GM12892 (cell line): ENCODE measurements around the gene SLC22A5.

Experiments
- POLR2A ChIP-seq: IDR thresholded peaks from 2 replicates; pipeline ENCODE4 v1.6.1; 2011; ENCODE audit warnings: low read depth, low read length, control low read depth
- TAF1 ChIP-seq: IDR thresholded peaks from 2 replicates; pipeline ENCODE4 v1.6.1; 2011; ENCODE audit warnings: low read depth, mild to moderate bottlenecking, control low read depth, low read length, borderline replicate concordance

DNA sequence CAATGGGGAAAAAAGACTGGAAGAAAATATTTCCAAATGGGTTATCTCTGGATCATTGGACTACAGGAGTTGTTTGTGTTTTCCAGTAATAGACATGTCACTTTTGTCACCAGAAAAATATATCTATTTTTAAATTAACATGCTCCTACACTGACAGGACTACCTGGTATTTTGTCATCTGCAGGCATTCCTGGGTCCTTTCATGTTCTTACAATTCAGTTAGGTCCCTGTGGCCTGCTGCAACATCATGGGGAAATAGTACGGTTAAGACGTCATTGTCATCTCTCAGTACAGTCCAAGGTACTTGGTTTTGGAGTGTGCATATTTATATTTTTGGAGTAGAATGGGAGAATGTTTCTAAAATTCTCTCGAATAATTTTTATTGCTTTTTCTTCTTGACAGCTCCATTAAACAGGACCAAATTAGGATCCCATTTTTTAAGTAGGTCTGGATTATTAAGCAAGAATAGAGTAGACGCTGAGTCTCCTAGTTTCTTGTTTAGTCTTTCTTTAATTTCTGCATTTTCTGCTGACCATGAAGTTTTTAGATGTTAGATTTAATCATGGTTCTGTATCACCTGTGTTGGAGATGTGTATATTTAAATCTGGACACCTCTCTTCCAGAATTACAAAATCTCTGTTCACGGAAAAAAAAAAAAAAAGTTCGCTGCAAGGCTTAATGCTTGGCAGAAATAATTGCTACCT, 46.9 kb downstream of the SLC22A5 start:
- TF ChIP-seq TAF1, result no peak
- TF ChIP-seq POLR2A, result no peak
